K562 (cell line): ENCODE data around the gene KAT5. TPM values are rescaled to one million over a fixed set of nuclear protein-coding genes. Genes with fewer than 3 reads are reported as not detected.

Source experiments
- ARID4B ChIP-seq: sonication (generic); formaldehyde crosslinking; IDR thresholded peaks from 2 replicates; pipeline ENCODE4 v1.8.0; 2022; ENCODE audit warnings: mild to moderate bottlenecking, missing genetic modification reagents
- CBFA2T3 ChIP-seq: fragments of 450-650 bp; IDR thresholded peaks from 2 replicates; pipeline ENCODE4 v1.6.1; 2017
- EP400 ChIP-seq: fragments of 450-650 bp; IDR thresholded peaks from 2 replicates; pipeline ENCODE4 v1.6.1; 2017; ENCODE audit warnings: antibody characterized with exemption, mild to moderate bottlenecking, moderate library complexity
- MAZ ChIP-seq, 2 experiments: fragments of 450-650 bp in 1 of 2; sonication (generic) in 1 of 2; formaldehyde crosslinking; IDR thresholded peaks in 1 of 2; conservative IDR thresholded peaks in 1 of 2; 2 replicates each; pipeline versions ENCODE4 v1.4.0 to v1.5.0; 2020; ENCODE audit warnings: mild to moderate bottlenecking in 1 of 2, missing genetic modification reagents in 1 of 2
- MGA ChIP-seq: fragments of 450-650 bp; IDR thresholded peaks from 2 replicates; pipeline ENCODE4 v1.6.1; 2016; ENCODE audit warnings: mild to moderate bottlenecking, moderate library complexity
- POLR2A ChIP-seq: fragments of 450-650 bp; conservative IDR thresholded peaks from 2 replicates; pipeline ENCODE4 v1.6.1; 2016
- PTTG1 ChIP-seq: fragments of 450-650 bp; IDR thresholded peaks from 2 replicates; pipeline ENCODE4 v1.6.1; 2016; ENCODE audit warnings: low read depth, mild to moderate bottlenecking, missing genetic modification characterization, missing compliant biosample characterization
- RHOXF2B ChIP-seq: fragments of 250-450 bp; sonication (Bioruptor Pico); conservative IDR thresholded peaks from 2 replicates; pipeline ENCODE4 v1.5.1; 2021
- SIN3B ChIP-seq: fragments of 450-650 bp; IDR thresholded peaks from 2 replicates; pipeline ENCODE4 v1.6.1; 2017; ENCODE audit warnings: low read depth, mild to moderate bottlenecking, moderate library complexity
- TOE1 ChIP-seq, 2 experiments: fragments of 450-650 bp in 1 of 2; sonication (generic) in 1 of 2; formaldehyde crosslinking in 1 of 2; IDR thresholded peaks; 2 replicates each; pipeline versions ENCODE4 v1.7.1 to v1.8.0; 2016 to 2022; ENCODE audit warnings: borderline replicate concordance in 2 of 2, mild to moderate bottlenecking in 2 of 2, antibody characterized with exemption in 1 of 2, inconsistent platforms in 1 of 2, low read depth in 1 of 2, missing genetic modification reagents in 1 of 2, moderate library complexity in 1 of 2
- XRCC5 ChIP-seq: fragments of 200-400 bp; formaldehyde crosslinking; IDR thresholded peaks from 2 replicates; pipeline ENCODE4 v1.6.1; 2017; ENCODE audit warnings: low read depth, mild to moderate bottlenecking, low read length
- ZNF511 ChIP-seq: sonication (generic); formaldehyde crosslinking; IDR thresholded peaks from 2 replicates; pipeline ENCODE4 v1.8.0; 2022; ENCODE audit warnings: mild to moderate bottlenecking, missing genetic modification reagents
- polyA plus RNA-seq, 8 experiments: library from polyadenylated mRNA; depleted of rRNA in 4 of 8; stranded (reverse) in 5 of 8; unstranded in 3 of 8; fragments of >200 nt; fragmentation: Nextera tagmentation in 2 of 8; fragmentation: Illumina TruSeq in 1 of 8; extraction: Ambion mirVana in 2 of 8; extraction: Trizol in 1 of 8; gene quantifications; 2 replicates each; pipeline versions ENCODE4 v1.2.1 to v1.2.3, GENCODE V29; 2011 to 2014; ENCODE audit warnings: inconsistent platforms in 1 of 8, missing spikeins in 1 of 8
- total RNA-seq, 7 experiments: library from RNA; depleted of rRNA in 6 of 7; stranded (reverse); fragments of >200 nt in 6 of 7; fragmentation: Illumina TruSeq in 2 of 7; extraction: Trizol in 2 of 7; gene quantifications; 2 replicates each; pipeline versions ENCODE4 v1.2.1 to v1.2.3, GENCODE V29; 2011 to 2021; ENCODE audit warnings: low replicate concordance in 1 of 7

KAT5 gene
- total and polyA plus RNA-seq, 9 of the 15 experiments (the other 6 are each of a cell fraction or from before 2014, with no cell fraction given): 3.6 to 76.8 (median 52.7) TPM

DNA sequence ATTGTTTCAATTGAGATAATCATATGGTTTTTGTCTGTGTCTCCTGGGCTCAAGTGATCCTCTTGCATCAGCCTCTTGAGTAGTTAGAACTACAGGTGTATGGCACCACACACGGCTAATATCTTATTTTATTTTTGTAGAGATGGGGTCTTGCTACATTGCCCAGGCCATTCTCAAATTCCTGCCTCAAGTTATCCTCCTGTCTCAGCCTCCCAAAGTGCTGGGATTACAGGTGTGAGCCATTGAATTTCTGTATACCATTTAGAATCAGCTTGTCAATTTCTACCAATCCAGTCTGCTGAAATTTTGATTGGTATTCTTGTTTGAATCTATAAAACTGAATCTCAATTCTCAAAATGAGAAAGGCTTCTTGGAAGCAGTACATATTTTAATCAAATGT lies 10.4 kb upstream of the KAT5 start (continued):
- no peak for TF ChIP-seq MGA
- TF ChIP-seq ARID4B (CRISPR knock-in tag): no peak
- no peak for TF ChIP-seq POLR2A
- TF ChIP-seq SIN3B: no peak
- no peak for TF ChIP-seq CBFA2T3
- no peak for TF ChIP-seq PTTG1 (tag)
- no peak for TF ChIP-seq RHOXF2B (CRISPR knock-in tag)
- TF ChIP-seq TOE1 (IDR thresholded peaks at IDR 0.05; ENCODE audit: borderline replicate concordance): no peak
- no peak for TF ChIP-seq TOE1 (CRISPR knock-in tag; IDR thresholded peaks at IDR 0.05; ENCODE audit: borderline replicate concordance, low read depth)
- no peak for TF ChIP-seq EP400
- no peak for TF ChIP-seq MAZ (CRISPR knock-in tag; conservative IDR thresholded peaks at IDR 0.05 in 1 of 2, IDR thresholded peaks at IDR 0.05 in 1 of 2)
- no peak for TF ChIP-seq ZNF511 (CRISPR knock-in tag)
- TF ChIP-seq XRCC5: no peak
- TF ChIP-seq, all 486 proteins: peak for 3
